GM18507 (cell line): ENCODE results near the gene WASF3.

Experiments used
- DNase-seq: peaks from one replicate; pipeline ENCODE4 v3.0.0; 2011; ENCODE audit warnings: low read depth; ENCODE audit not compliant: insufficient read length; ENCODE audit errors: extremely low spot score
- FAIRE-seq: peaks from 2 replicates; lab custom pipeline; 2011; peaks lifted over from hg19 to GRCh38; lab: Jason Lieb, UNC

The WASF3 gene

GRCh38 chr13:26557393-26558073 lies at the start of gene WASF3:
Gene WASF3, plus strand, starts transcription at chr13:26557683. Its CDS starts 84,588 bp downstream, at chr13:26642271.
- FAIRE-seq: peak; percentile 70
- peak; percentile 72 for DNase-seq

GRCh38 chr13:26508885-26509284 lies 48.6 kb upstream of the WASF3 start:
- FAIRE-seq (no peak), DNase-seq (no peak)

GRCh38 chr13:26509491-26509890 lies 48.0 kb upstream of the WASF3 start:
- DNase-seq: no peak

GRCh38 chr13:26513931-26514330 lies 43.6 kb upstream of the WASF3 start:
- DNase-seq (no peak), FAIRE-seq (no peak)

More at GRCh38 chr13:26509491-26509890, 48.0 kb upstream of the WASF3 start:
- no peak for FAIRE-seq

- FAIRE-seq (no peak), DNase-seq (no peak)
Measured at GRCh38 chr13:26515721-26516120, 41.8 kb upstream of the WASF3 start.

GRCh38 chr13:26517936-26518335 lies 39.5 kb upstream of the WASF3 start:
- DNase-seq: no peak
- FAIRE-seq: no peak

- FAIRE-seq (no peak), DNase-seq (no peak)
Measured at GRCh38 chr13:26518451-26518959, 39.0 kb upstream of the WASF3 start.

- FAIRE-seq: no peak
- no peak for DNase-seq
Measured at GRCh38 chr13:26522571-26522970, 34.9 kb upstream of the WASF3 start.

- no peak for FAIRE-seq
- no peak for DNase-seq
Measured at GRCh38 chr13:26523007-26523406, 34.5 kb upstream of the WASF3 start.

GRCh38 chr13:26525528-26525927 lies 32.0 kb upstream of the WASF3 start:
- FAIRE-seq: no peak

GRCh38 chr13:26526702-26527216 lies 30.7 kb upstream of the WASF3 start:
- FAIRE-seq (no peak), DNase-seq (no peak)

More at GRCh38 chr13:26525528-26525927, 32.0 kb upstream of the WASF3 start:
- no peak for DNase-seq

GRCh38 chr13:26528527-26528926 lies 29.0 kb upstream of the WASF3 start:
- no peak for DNase-seq
- no peak for FAIRE-seq

GRCh38 chr13:26529441-26529840 lies 28.0 kb upstream of the WASF3 start:
- DNase-seq (no peak), FAIRE-seq (no peak)

GRCh38 chr13:26531742-26532141 lies 25.7 kb upstream of the WASF3 start:
- FAIRE-seq: no peak
- no peak for DNase-seq

- DNase-seq (no peak), FAIRE-seq (no peak)
Measured at GRCh38 chr13:26534036-26534726, 23.3 kb upstream of the WASF3 start.

- DNase-seq (no peak), FAIRE-seq (no peak)
Measured at GRCh38 chr13:26538363-26539317, 18.8 kb upstream of the WASF3 start.

GRCh38 chr13:26539738-26540292 lies 17.7 kb upstream of the WASF3 start:
- DNase-seq (no peak), FAIRE-seq (no peak)

GRCh38 chr13:26540334-26540733 lies 17.1 kb upstream of the WASF3 start:
- no peak for FAIRE-seq
- no peak for DNase-seq

- DNase-seq (no peak), FAIRE-seq (no peak)
Measured at GRCh38 chr13:26541041-26541440, 16.4 kb upstream of the WASF3 start.
